GM12865 (cell line): ENCODE measurements around the gene MDFIC.
A peak's percentile ranks its signal among the peaks of the same experiment; 100 is the strongest.
"Not testable (repeated sequence)": the region's sequence is repeated elsewhere in the genome, so short reads cannot be mapped to it uniquely, and the experiment has no call there.

Experiments used
- DNase-seq: peaks from one replicate; pipeline ENCODE4 v3.0.0; 2010; ENCODE audit warnings: low read depth
- H3K4me3 ChIP-seq: 2 replicates; pipeline ENCODE4 v1.5.1; 2011; ENCODE audit warnings: mild to moderate bottlenecking, low read depth, low read length, control low read depth
- TF ChIP-seq, protein P1 (sequence below): IDR thresholded peaks from 2 replicates; pipeline ENCODE4 v1.5.1; 2011; ENCODE audit warnings: low read length, control low read depth, low read depth, inconsistent platforms; ENCODE audit not compliant: insufficient read depth; ENCODE audit errors: missing control alignments

The MDFIC gene

DNA sequence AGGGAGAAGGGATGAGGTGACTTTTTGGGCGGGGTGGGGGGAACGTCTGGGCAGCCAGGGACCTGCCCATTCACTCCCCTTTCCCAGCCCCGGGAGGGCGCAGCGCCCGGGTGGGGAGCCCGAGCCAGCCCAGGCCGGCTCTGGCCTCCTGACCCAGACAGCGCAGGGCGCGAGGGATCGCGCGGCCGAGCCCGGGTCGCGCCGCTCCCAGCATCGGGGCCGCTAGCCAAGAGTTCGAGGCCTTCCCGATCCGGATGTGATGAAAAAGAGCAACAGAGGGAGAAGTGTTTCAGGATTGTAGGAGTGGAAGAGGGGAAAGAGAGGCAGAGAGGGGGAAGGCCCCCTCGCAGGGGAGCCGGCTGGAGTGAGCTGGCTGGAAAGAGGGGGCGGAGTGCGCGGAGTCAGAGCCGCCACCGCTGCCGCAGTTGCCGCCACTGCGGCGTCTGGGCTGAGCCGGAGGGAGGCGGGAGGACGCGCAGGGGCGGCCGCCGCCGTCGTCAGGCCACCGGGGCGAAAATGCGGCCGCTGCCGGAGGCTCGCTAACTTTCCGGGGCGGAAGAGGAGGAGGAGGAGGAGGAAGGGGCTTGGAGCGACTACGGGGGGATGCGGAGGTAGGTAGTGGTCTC is at the start of gene MDFIC:
Gene MDFIC, plus strand, starts transcription at position 69 of the 626 bp plus-strand sequence. CDS start 940 bp downstream, outside the sequence.
- TF ChIP-seq, protein P1, sequence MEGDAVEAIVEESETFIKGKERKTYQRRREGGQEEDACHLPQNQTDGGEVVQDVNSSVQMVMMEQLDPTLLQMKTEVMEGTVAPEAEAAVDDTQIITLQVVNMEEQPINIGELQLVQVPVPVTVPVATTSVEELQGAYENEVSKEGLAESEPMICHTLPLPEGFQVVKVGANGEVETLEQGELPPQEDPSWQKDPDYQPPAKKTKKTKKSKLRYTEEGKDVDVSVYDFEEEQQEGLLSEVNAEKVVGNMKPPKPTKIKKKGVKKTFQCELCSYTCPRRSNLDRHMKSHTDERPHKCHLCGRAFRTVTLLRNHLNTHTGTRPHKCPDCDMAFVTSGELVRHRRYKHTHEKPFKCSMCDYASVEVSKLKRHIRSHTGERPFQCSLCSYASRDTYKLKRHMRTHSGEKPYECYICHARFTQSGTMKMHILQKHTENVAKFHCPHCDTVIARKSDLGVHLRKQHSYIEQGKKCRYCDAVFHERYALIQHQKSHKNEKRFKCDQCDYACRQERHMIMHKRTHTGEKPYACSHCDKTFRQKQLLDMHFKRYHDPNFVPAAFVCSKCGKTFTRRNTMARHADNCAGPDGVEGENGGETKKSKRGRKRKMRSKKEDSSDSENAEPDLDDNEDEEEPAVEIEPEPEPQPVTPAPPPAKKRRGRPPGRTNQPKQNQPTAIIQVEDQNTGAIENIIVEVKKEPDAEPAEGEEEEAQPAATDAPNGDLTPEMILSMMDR = no peak
- DNase-seq = peak; percentile 75
- H3K4me3 ChIP-seq = peak within 1 kb of the TSS; percentile 84

DNA sequence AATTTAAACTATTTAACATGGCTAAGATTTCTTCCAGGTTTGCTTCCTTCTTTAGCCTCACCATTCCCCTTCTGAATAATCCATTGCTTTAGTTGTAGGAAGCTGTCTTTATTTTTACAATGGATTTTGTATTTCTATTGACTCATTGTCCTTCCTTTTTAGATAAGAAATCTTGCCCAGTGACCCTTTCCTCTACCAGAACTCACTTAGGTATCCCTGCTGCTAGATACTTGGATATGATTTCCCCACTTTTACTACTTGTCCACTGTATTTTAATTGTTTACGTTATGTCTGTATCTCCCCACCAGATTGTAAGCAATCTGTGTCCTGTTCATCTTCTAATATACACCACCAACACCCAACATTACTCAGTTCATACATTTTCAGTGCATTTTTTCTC is 47.7 kb upstream of the MDFIC start:
- DNase-seq = no peak
- TF ChIP-seq, protein P1 = no peak
- H3K4me3 ChIP-seq = no peak overlapping the region

DNA sequence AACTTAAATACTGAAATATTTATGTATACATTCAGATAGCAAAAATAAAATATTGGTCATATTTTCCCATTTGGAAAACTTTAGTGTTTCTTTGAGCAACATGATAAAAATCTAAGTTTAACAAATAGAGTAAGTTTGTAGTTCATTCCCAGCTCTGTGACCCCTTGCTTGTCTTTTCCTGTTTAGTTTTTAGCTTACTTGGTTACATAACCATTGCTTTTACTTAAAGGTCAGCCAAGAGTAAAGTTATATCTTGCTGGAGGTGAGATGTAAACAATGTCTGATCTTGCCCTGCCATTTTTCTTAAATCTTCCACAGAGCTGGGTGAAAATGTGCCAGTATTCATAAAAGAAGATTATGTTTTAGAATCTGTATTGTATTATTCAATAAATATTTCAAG is 46.7 kb upstream of the MDFIC start:
- TF ChIP-seq, protein P1 = no peak
- no peak overlapping the region for H3K4me3 ChIP-seq
- DNase-seq = no peak

DNA sequence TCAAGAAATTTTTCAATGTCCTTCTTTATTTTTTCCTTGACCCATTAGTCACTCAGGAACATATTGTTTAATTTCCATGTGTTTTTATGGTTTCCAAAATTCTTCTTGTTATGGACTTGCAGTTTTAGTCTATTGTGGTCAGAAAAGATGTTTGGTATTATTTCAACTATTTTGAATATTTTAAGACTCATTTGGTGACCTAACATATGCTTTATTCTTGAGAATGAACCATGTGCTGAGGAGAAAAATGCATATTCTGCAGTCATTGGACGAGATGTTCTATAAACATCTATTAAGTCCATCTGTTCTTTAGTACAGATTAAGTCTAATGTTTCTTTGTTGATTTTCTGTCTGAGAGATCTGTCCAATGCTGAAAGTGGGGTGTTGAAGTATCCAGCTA is 42.3 kb upstream of the MDFIC start:
- TF ChIP-seq, protein P1 = no peak
- H3K4me3 ChIP-seq = no peak overlapping the region
- DNase-seq = no peak

DNA sequence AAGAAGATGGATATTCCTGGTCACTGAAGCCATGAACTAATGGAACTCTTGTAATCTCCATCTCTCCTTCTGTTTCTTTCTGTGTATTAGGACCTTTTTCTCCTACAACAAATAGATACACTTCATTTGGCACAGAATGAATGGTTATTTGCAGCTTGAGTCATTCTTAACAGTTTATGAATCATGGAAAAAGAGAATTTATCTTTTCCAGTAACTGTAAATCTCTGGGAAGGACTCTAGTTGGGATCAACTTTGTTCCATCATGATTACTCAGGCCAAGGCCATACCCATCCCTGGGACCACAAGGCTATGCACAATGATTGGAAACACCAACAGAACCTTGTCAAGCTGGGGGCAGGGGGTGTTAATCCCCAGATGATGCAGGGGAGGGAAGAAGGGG is 36.1 kb upstream of the MDFIC start:
- no peak overlapping the region for H3K4me3 ChIP-seq
- TF ChIP-seq, protein P1 = no peak
- no peak for DNase-seq

GRCh38 chr7:114886241-114886640 is 35.7 kb upstream of the MDFIC start:
- TF ChIP-seq, protein P1 = no peak
- H3K4me3 ChIP-seq = no peak overlapping the region
- no peak for DNase-seq

DNA sequence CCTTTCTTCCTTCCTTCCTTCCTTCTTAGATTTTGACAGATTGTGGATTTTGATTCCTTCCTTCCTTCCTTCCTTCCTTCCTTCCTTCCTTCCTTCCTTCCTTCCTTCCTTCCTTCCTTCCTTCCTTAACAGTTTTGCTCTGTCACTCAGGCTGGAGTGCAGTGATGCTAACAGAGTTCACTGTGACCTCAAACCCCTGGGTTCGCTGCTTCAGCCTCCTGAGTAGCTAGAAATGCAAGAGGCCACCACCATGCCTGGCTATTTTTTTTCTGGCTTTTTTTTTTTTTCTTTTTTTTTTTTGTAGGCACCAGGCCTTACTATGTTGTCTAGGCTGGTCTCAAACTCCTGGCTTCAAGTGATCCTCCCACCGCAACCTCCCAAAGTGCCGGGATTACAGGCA is 32.8 kb upstream of the MDFIC start:
- DNase-seq, H3K4me3 ChIP-seq: not testable (repeated sequence)
